PFSK-1 (cell line): ENCODE measurements around the gene CARM1.

ENCODE experiments used
- FOXP2 ChIP-seq: optimal IDR thresholded peaks from 2 replicates; pipeline ENCODE3; 2011; ENCODE audit warnings: borderline replicate concordance, control low read depth, inconsistent platforms; ENCODE audit not compliant: insufficient read depth; ENCODE audit errors: extremely low read length, extremely low read depth
- POLR2AphosphoS5 ChIP-seq: IDR thresholded peaks from 2 replicates; pipeline ENCODE4 v1.6.1; 2012; ENCODE audit warnings: low read depth, mild to moderate bottlenecking, control low read depth, low read length, moderate library complexity
- SIN3A ChIP-seq: IDR thresholded peaks from 2 replicates; pipeline ENCODE4 v1.6.1; 2012; ENCODE audit warnings: mild to moderate bottlenecking, low read length, moderate library complexity, borderline replicate concordance; ENCODE audit not compliant: insufficient read depth
- TAF1 ChIP-seq: IDR thresholded peaks from 2 replicates; pipeline ENCODE4 v1.6.1; 2012; ENCODE audit warnings: low read length, control low read depth, borderline replicate concordance; ENCODE audit not compliant: insufficient read depth
- TF ChIP-seq, protein P1 (sequence below), 2 experiments: IDR thresholded peaks; 2 replicates each; pipeline versions ENCODE4 v1.6.1 to v1.8.0; 2011 to 2012; ENCODE audit warnings: low read depth in 2 of 2, low read length in 2 of 2, control low read depth in 1 of 2, inconsistent platforms in 1 of 2, mild to moderate bottlenecking in 1 of 2, moderate library complexity in 1 of 2; ENCODE audit not compliant: insufficient read depth in 1 of 2

The CARM1 gene

DNA sequence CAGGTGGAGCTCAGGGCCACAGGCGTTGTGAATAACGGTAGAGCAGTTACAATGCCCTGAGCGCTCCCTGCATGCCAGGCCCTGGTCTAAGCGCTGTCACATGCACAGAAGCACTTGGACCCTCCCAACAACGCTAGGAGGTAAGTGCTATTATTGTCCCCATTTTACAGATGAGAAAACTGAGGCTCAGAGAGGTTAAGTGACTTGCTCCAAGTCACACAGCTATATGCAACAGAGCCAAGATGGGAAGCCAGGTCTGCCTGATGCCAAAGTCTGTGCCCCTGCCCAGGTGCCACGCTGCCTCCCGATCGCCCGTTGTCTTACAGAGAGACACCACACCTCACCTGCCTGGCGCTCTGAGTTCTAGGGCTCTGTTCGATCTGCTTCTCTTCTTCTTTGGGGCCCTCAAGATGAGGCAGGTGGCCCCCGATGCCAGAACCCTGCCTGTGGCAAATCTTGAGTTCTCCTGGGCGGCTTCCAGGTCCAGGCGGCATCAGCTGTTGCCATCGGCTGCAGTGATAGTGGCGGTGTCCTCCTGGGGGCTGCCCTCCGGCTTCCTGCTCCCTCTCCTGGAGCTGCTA is 37.1 kb downstream of the CARM1 start:
- TF ChIP-seq, protein P1, sequence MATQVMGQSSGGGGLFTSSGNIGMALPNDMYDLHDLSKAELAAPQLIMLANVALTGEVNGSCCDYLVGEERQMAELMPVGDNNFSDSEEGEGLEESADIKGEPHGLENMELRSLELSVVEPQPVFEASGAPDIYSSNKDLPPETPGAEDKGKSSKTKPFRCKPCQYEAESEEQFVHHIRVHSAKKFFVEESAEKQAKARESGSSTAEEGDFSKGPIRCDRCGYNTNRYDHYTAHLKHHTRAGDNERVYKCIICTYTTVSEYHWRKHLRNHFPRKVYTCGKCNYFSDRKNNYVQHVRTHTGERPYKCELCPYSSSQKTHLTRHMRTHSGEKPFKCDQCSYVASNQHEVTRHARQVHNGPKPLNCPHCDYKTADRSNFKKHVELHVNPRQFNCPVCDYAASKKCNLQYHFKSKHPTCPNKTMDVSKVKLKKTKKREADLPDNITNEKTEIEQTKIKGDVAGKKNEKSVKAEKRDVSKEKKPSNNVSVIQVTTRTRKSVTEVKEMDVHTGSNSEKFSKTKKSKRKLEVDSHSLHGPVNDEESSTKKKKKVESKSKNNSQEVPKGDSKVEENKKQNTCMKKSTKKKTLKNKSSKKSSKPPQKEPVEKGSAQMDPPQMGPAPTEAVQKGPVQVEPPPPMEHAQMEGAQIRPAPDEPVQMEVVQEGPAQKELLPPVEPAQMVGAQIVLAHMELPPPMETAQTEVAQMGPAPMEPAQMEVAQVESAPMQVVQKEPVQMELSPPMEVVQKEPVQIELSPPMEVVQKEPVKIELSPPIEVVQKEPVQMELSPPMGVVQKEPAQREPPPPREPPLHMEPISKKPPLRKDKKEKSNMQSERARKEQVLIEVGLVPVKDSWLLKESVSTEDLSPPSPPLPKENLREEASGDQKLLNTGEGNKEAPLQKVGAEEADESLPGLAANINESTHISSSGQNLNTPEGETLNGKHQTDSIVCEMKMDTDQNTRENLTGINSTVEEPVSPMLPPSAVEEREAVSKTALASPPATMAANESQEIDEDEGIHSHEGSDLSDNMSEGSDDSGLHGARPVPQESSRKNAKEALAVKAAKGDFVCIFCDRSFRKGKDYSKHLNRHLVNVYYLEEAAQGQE (IDR thresholded peaks at IDR 0.05; ENCODE audit: insufficient read depth in 1 of 2, low read depth in 2 of 2, low read length in 2 of 2): no peak
- TF ChIP-seq FOXP2: no peak
- no peak for TF ChIP-seq SIN3A
- TF ChIP-seq TAF1: no peak
- no peak for TF ChIP-seq POLR2AphosphoS5

DNA sequence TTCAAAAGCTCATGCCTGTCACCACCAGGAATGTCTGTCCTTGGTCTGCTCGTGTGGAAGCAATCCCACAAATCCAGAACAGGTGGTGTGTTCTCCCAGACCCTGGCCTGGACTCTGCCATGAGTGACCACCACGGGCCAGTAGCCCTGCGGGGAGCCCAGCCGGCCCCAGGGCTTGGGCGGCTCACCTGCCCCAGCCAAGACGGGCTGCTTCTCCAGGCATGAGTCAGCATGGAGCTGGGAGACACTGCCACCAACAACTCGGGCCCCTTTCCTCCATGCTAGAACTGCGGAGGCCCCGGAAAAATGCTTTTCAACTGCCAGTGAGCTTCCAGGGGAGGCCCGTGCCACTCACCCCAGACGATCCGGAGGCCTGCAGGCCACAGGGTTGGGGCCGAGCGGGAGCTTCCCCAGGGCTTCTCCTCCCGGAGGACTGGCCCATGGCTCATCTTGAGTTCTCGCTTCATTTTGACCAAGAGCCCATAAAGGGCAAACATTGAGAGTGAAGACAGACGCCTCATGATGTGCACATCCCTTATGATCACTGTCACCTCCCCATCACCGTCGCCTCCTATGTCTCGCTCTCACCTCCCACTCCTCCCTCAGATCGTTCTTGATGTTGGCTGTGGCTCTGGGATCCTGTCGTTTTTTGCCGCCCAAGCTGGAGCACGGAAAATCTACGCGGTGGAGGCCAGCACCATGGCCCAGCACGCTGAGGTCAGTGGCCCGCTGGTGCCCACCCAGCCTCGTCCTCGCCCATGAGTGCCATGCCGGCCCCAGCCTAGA is 40.4 kb downstream of the CARM1 start:
- TF ChIP-seq SIN3A (no peak), FOXP2 (no peak), TAF1 (no peak), POLR2AphosphoS5 (no peak)
- TF ChIP-seq, protein P1 (IDR thresholded peaks at IDR 0.05; ENCODE audit: insufficient read depth in 1 of 2, low read depth in 2 of 2, low read length in 2 of 2): no peak

DNA sequence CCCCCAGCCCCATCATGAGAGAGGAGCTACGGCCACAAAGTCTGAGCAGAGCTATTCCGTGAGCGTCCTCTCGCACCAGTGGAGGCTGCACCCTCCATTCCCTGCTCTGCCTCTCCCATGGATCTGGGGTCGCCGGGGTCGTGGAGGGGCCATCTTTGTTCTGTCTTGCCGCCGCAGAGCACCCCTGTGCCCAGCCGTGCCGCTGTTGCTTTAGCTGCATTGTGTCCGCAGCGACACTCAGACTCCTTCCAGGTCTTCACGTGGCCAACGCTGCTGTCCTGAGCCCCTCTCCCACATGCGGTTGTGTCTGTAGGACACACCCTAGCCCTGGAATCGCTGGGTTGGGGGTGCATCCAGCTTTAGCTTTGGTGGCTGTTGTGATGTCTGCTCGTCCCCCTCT is 41.3 kb downstream of the CARM1 start:
- TF ChIP-seq FOXP2 (no peak), TAF1 (no peak), POLR2AphosphoS5 (no peak), SIN3A (no peak)
- TF ChIP-seq, protein P1 (IDR thresholded peaks at IDR 0.05; ENCODE audit: insufficient read depth in 1 of 2, low read depth in 2 of 2, low read length in 2 of 2): no peak

DNA sequence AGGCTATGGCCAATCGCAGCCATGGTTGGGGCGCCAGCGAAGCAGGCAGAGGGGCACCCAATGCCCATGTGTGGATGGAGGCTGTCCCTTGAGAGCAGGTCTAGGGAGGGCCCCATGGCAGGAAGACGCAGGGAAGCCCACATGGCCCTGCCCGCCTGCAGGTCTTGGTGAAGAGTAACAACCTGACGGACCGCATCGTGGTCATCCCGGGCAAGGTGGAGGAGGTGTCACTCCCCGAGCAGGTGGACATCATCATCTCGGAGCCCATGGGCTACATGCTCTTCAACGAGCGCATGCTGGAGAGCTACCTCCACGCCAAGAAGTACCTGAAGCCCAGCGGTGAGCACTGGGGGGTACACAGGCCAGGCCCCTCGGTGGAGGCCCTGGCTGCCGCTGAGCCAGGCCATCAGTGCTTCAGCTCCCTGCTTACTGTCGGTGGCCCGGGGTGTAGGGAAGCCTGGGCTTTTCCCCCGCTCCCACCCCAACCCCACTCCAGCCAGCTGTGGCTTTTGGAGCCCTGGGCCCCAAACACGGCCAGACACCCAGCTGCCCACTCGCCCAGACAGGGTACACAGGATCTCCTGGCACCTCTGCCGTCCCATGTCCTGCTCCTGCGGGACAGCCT is 42.5 kb downstream of the CARM1 start:
- TF ChIP-seq TAF1 (no peak), SIN3A (no peak), FOXP2 (no peak), POLR2AphosphoS5 (no peak)
- TF ChIP-seq, protein P1 (IDR thresholded peaks at IDR 0.05; ENCODE audit: insufficient read depth in 1 of 2, low read depth in 2 of 2, low read length in 2 of 2): no peak
